ENCODE results near the gene CABLES2.

DNA sequence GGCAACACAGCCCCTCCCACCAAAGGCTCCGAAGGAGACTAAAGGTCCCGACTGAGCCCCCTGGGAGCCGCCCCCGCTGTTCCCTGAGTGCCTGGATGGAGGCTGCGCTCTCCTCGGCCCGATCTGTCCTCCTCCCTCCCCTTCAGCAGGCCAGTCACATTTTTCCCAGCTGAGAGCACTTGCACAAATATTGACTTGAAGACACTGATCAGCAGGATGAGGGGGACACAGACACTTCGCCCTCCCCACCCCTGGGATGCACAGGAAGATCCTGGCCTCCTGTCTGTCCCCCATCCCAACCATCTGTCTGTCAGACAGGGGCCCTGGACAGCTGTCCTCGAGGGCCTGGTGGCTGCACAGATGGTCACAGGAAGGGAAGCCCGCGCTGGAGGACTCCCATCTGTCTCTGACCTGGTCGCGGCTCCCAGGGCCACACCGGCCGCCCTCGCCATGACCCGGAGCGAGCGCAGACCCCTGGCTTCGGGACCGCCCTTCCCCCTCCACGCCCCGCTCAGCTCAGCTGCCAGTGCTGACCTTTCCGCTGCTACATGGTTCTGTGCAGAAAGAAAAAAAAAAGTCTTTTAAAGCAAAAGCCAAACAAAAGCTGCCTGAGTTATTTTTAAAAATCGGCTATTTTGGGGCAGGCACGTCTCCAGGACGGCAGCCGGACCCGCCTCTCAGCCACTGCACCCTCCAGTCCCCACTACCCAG lies 51.1 kb downstream of the CABLES2 start:
- TF ChIP-seq EZH2phosphoT487 (IDR thresholded peaks at IDR 0.05; ENCODE audit: borderline replicate concordance), result no peak
- TF ChIP-seq, protein P1, sequence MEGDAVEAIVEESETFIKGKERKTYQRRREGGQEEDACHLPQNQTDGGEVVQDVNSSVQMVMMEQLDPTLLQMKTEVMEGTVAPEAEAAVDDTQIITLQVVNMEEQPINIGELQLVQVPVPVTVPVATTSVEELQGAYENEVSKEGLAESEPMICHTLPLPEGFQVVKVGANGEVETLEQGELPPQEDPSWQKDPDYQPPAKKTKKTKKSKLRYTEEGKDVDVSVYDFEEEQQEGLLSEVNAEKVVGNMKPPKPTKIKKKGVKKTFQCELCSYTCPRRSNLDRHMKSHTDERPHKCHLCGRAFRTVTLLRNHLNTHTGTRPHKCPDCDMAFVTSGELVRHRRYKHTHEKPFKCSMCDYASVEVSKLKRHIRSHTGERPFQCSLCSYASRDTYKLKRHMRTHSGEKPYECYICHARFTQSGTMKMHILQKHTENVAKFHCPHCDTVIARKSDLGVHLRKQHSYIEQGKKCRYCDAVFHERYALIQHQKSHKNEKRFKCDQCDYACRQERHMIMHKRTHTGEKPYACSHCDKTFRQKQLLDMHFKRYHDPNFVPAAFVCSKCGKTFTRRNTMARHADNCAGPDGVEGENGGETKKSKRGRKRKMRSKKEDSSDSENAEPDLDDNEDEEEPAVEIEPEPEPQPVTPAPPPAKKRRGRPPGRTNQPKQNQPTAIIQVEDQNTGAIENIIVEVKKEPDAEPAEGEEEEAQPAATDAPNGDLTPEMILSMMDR (IDR thresholded peaks at IDR 0.05 in 2 of 3, conservative IDR thresholded peaks at IDR 0.05 in 1 of 3; ENCODE audit: borderline replicate concordance in 1 of 3, insufficient read depth in 1 of 3, low read depth in 2 of 3, low read length in 2 of 3), result no peak
